OCI-LY3 (cell line): ENCODE measurements around the gene FAM234A.

Experiments used
- H2AFZ ChIP-seq: fragments of 200-600, 300-600 bp; shearing (Covaris generic); 2 replicates; pipeline ENCODE4 v1.6.0; 2014; ENCODE audit warnings: antibody characterized with exemption, low read depth, low read length
- H3K27ac ChIP-seq: fragments of 200-600, 300-600 bp; sonication (generic); 2 replicates; pipeline ENCODE4 v1.5.1; 2014; ENCODE audit warnings: mild to moderate bottlenecking, low read length, moderate library complexity, mixed read lengths
- H3K27me3 ChIP-seq: fragments of 200-600, 300-600 bp; sonication (generic); 2 replicates; pipeline ENCODE4 v1.6.1; 2014; ENCODE audit warnings: low read depth, low read length, mixed read lengths
- H3K36me3 ChIP-seq: fragments of 200-600, 300-600 bp; sonication (generic); replicated peaks from 2 replicates; pipeline ENCODE3; 2014; ENCODE audit warnings: low read depth, low read length, mixed read lengths
- H3K4me1 ChIP-seq: fragments of 300-600, 200-600 bp; sonication (generic); 2 replicates; pipeline ENCODE4 v1.6.1; 2014; ENCODE audit warnings: low read length, mixed read lengths
- H3K4me2 ChIP-seq: fragments of 200-600, 300-600 bp; sonication (generic); 2 replicates; pipeline ENCODE4 v1.6.1; 2014; ENCODE audit warnings: low read length, mixed read lengths
- H3K4me3 ChIP-seq: fragments of 300-600, 200-600 bp; sonication (generic); 2 replicates; pipeline ENCODE4 v1.5.1; 2014; ENCODE audit warnings: antibody characterized with exemption, mild to moderate bottlenecking, low read length, moderate library complexity
- H3K79me2 ChIP-seq: fragments of 300-600, 200-600 bp; shearing (Covaris generic); 2 replicates; pipeline ENCODE4 v1.6.1; 2014; ENCODE audit warnings: mild to moderate bottlenecking, low read length, mixed read lengths
- H3K9ac ChIP-seq: fragments of 300-600, 200-600 bp; shearing (Covaris generic); 2 replicates; pipeline ENCODE4 v1.6.0; 2014; ENCODE audit warnings: mild to moderate bottlenecking, low read length, moderate library complexity
- H3K9me3 ChIP-seq: fragments of 200-600, 300-600 bp; shearing (Covaris generic); 2 replicates; pipeline ENCODE4 v1.6.1; 2014; ENCODE audit warnings: low read length, mixed read lengths; ENCODE audit not compliant: insufficient read depth
- H4K20me1 ChIP-seq: fragments of 200-600, 300-600 bp; sonication (generic); 2 replicates; pipeline ENCODE4 v1.6.1; 2016; ENCODE audit warnings: low read length, mixed read lengths; ENCODE audit not compliant: insufficient read depth
- CTCF ChIP-seq: fragments of 200-600, 300-600 bp; sonication (generic); IDR thresholded peaks from 2 replicates; pipeline ENCODE4 v1.5.1; 2014; ENCODE audit warnings: antibody characterized with exemption, low read length, low read depth
- EZH2phosphoT487 ChIP-seq: fragments of 200-600 bp; shearing (Covaris generic); IDR thresholded peaks from 2 replicates; pipeline ENCODE4 v1.6.1; 2018; ENCODE audit warnings: antibody characterized with exemption, mixed run types, low read depth

FAM234A gene

GRCh38 chr16:289395-289997 lies 54.9 kb downstream of the FAM234A start:
- H2AFZ ChIP-seq, result no peak overlapping the region
- no peaks in the 10 kb centered on the region for H4K20me1 ChIP-seq
- no peak overlapping the region for H3K4me3 ChIP-seq
- H3K4me1 ChIP-seq, result peaks cover under 1% of the 10 kb centered on the region
- H3K27me3 ChIP-seq, result no peaks in the 10 kb centered on the region
- peaks cover 6% of the 10 kb centered on the region for H3K79me2 ChIP-seq
- H3K9me3 ChIP-seq, result no peaks in the 10 kb centered on the region
- H3K27ac ChIP-seq, result no peak overlapping the region
- peaks cover 22% of the 10 kb centered on the region for H3K36me3 ChIP-seq
- H3K4me2 ChIP-seq, result no peak overlapping the region
- TF ChIP-seq EZH2phosphoT487 (no peak), CTCF (no peak)
- no peak overlapping the region for H3K9ac ChIP-seq

GRCh38 chr16:290015-290680 lies 55.5 kb downstream of the FAM234A start:
- Histone ChIP-seq H3K79me2 (no peaks in the 10 kb centered on the region), H3K4me2 (no peak overlapping the region), H3K4me1 (no peaks in the 10 kb centered on the region), H3K9me3 (no peaks in the 10 kb centered on the region), H3K4me3 (no peak overlapping the region), H3K27me3 (no peaks in the 10 kb centered on the region), H3K9ac (no peak overlapping the region), H2AFZ (no peak overlapping the region), H3K27ac (no peak overlapping the region), H3K36me3 (peaks cover 15% of the 10 kb centered on the region), H4K20me1 (no peaks in the 10 kb centered on the region)
- no peak for TF ChIP-seq CTCF
- TF ChIP-seq EZH2phosphoT487, result no peak

GRCh38 chr16:290681-291405 lies 56.2 kb downstream of the FAM234A start:
- Histone ChIP-seq H3K9me3 (no peaks in the 10 kb centered on the region), H3K27ac (no peak overlapping the region), H3K79me2 (no peaks in the 10 kb centered on the region), H3K4me2 (no peak overlapping the region), H3K9ac (no peak overlapping the region), H3K4me3 (no peak overlapping the region), H4K20me1 (no peaks in the 10 kb centered on the region), H3K36me3 (peaks cover 11% of the 10 kb centered on the region), H2AFZ (no peak overlapping the region), H3K4me1 (no peaks in the 10 kb centered on the region), H3K27me3 (no peaks in the 10 kb centered on the region)
- no peak for TF ChIP-seq EZH2phosphoT487
- no peak for TF ChIP-seq CTCF

- H3K9me3 ChIP-seq, result no peaks in the 10 kb centered on the region
- no peaks in the 10 kb centered on the region for H3K79me2 ChIP-seq
- TF ChIP-seq CTCF (no peak), EZH2phosphoT487 (no peak)
- no peak overlapping the region for H3K9ac ChIP-seq
- no peak overlapping the region for H3K4me3 ChIP-seq
- no peaks in the 10 kb centered on the region for H3K27me3 ChIP-seq
- H3K36me3 ChIP-seq, result peaks cover 7% of the 10 kb centered on the region
- no peak overlapping the region for H3K27ac ChIP-seq
- H2AFZ ChIP-seq, result no peak overlapping the region
- H3K4me2 ChIP-seq, result no peak overlapping the region
- H3K4me1 ChIP-seq, result no peaks in the 10 kb centered on the region
- no peaks in the 10 kb centered on the region for H4K20me1 ChIP-seq
These were observed 56.9 kb downstream of the FAM234A start for GRCh38 chr16:291539-291938.
